Right ventricle myocardium inferior (tissue), 1 donor: ENCODE data around the gene PROK2. TPM values are rescaled to one million over a fixed set of nuclear protein-coding genes. Genes with fewer than 3 reads are reported as not detected.

Source experiments
- ATAC-seq: fragments of 200-7000 bp; cut with Tn5 transposase; one replicate; pipeline ENCODE4 v1.9.1; 2020; ENCODE audit warnings: mild to moderate bottlenecking, moderate library complexity
- DNase-seq: peaks from one replicate; pipeline ENCODE4 v3.0.0; 2021; ENCODE audit errors: missing footprints
- intact Hi-C: fragments of 100-400 bp; cut with DNase I; formaldehyde crosslinking; loops from one replicate; pipeline ENCODE4 v1.11.0; 2022
- total RNA-seq: library from RNA; stranded (reverse); fragmentation: NEBNext Ultra II Directional; extraction: Animal tissue kit (Norgen Biotek cat#: 25700); gene quantifications from one replicate; pipeline ENCODE4 v1.2.1, GENCODE V29; 2021
- donor health status: DM: no; HTN: yes; CAD: no; lungs with severe emphysema.

PROK2 gene
- total RNA-seq, 1 donor from 2014 or later: 0.41 TPM

- ATAC-seq: no peak
- intact Hi-C loops: no loop called here
- no peak for DNase-seq
Measured at GRCh38 chr3:71791634-71792033, 6.7 kb upstream of the PROK2 start.

DNA sequence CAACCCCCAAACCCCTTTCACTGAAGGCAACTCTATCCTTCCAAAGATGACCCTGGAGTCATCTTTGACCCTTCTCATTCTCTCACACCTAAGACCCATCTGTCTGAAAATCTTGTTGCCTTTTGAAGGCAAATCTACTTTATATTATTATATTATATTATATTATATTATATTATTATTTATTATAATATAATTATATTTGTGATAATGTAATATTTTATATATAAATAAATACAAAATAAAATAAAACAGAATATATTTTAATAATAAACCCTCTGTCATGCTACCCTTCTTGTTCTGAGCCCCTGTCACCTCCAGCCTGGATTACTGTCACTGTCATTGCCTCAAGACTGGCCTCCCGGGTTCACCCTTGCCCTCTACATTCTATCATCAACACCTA is 5.0 kb upstream of the PROK2 start:
- DNase-seq: no peak
- intact Hi-C loops: no loop called here

DNA sequence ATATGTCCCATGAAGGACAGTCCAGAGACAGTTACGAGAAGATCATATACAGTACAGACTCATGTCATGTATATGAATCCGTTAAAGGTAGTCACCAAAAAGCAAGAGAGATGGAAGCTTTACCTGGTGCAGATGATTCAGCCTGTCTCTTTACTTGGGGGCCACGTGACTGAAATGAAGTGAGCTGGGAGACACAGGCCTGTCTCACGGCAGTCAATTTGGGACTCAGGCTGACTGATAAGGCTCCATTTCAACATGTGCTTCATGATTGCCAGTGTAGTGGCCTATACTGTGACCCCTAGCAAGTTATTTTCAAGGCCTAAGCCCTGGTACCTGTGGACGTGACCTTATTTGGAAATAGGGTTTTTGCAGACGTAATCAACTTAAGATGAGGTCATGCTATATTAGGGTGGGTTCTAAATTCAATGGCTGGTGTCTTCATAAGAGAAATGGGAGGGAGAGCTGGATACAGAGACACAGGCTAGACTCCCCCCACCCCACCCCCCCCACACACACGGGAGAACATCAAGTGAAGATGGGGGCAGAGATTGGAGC is 3.0 kb upstream of the PROK2 start:
- DNase-seq (no peak), ATAC-seq (no peak)
- intact Hi-C loops: no loop called here

More for the DNA sequence above, 5.0 kb upstream of the PROK2 start:
- no peak for ATAC-seq

GRCh38 chr3:71786551-71786950 is 1.6 kb upstream of the PROK2 start:
- ATAC-seq (no peak), DNase-seq (no peak)
- intact Hi-C loops: no loop called here

- ATAC-seq: no peak
- intact Hi-C loops: no loop called here
Measured at GRCh38 chr3:71786217-71786549, 1.2 kb upstream of the PROK2 start.

GRCh38 chr3:71785532-71786216 is 726 bp upstream of the PROK2 start:
- ATAC-seq (no peak), DNase-seq (no peak)
- intact Hi-C loops: no loop called here

More at GRCh38 chr3:71786217-71786549, 1.2 kb upstream of the PROK2 start:
- DNase-seq: no peak

DNA sequence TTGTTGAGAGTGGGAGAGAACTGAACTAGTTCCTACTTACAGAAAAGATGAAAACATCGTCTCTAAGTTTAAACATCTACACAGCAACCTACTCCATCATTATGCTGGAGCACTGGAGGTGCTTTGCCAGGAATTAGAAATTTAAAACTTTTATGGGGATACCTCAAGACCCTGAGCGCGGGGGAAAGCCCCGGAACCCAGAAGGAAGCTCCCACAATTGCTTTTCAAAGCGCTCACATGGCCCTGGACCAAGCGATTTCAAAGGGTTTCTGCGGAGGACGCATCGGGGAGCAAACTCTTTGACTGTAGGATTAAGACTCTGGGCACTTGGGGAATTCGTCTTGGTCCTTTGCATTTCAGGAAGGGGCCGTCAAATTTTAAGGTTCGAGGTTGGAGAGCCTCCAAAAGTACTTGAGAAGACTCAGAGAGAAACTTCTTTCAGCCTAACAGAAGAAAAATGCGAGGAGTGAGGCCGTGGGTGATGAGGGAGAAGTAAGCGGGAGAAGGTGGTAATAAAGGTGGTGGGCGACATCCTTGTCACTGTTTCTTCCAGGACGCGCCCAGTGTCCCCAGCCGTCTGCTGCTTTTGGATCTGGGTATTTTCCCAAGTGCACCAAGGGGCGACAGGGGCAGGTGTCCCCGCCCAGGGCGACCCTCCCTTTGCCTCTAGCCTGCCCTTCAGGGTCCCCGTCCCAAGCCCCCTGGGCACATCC is 591 bp downstream of the PROK2 start:
- intact Hi-C loops: no loop called here

GRCh38 chr3:71783152-71783551 is 1.8 kb downstream of the PROK2 start:
- ATAC-seq (no peak), DNase-seq (no peak)
- intact Hi-C loops: no loop called here

More for the DNA sequence above, 591 bp downstream of the PROK2 start:
- no peak for ATAC-seq
- peak; percentile 64 for DNase-seq

DNA sequence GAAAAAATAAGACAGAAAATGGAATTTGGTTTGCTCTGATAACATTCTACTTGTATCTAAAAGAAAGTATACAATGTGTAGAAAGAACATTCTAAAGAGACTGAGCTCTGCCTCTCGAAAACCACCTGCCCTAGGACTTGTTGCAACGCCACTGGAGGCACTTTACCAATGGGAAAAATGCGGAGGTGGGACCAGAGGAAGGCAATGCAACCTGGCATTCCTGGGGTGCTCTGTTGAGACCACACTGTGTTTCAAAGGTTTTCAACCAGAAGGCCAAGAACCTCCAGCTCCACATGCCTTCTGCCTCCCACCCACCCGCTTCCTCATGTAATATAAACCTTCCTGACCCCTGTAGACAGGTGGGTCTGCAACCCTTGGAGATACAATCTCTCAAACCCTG is 4.5 kb downstream of the PROK2 start:
- ATAC-seq (no peak), DNase-seq (no peak)
- intact Hi-C loops: no loop called here

DNA sequence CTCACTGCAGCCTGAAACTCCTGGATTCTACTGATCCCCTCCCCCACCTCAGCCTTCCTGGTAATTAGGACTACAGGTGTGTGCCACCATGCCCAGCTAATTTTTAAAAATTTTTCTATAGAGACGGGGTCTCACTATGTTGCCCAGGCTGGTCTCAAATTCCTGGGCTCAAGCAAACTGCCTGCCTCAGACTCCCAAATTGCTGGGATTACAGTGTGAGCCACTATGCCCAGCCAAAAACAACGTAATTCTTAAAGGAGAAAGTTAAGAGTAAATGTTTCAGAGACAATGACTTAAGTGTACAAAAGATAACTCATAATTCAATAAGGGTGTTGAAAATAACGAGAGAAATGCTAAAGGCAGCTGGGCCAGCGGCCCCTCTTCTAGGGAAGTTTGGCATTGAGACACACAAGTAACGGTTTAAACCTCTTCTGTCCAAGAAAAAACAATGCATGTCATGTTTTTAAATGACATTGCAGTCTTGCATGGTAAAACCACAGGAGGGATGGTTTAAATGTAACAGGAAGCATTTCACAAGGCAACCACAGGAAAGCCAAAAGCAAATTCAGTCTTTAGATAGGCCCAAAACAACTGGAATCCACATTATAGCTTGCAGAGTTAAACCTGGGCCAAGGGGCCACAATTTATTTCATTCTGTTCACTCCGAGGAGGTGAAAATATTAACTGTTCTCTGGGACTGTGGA is 5.1 kb downstream of the PROK2 start:
- DNase-seq (no peak), ATAC-seq (no peak)
- intact Hi-C loops: no loop called here

DNA sequence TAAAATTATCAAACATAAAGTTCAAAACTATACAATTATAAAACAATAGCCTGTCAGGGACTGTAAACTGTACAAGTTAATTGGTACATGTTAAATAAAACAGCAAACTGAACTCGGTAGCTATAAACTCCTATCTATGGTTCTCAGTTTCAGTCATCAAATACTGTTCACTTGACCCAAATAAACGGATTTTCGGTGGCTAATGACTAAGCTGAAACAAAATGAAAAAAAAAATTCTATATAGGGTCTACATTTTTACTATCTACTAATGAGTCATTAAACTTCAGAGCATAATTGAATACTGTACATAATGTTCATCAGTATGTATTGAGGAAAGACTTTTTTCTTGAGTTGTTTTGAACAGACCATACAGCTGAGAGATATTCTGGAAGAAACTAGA is 6.6 kb downstream of the PROK2 start:
- DNase-seq: no peak
- intact Hi-C loops: no loop called here
- no peak for ATAC-seq

DNA sequence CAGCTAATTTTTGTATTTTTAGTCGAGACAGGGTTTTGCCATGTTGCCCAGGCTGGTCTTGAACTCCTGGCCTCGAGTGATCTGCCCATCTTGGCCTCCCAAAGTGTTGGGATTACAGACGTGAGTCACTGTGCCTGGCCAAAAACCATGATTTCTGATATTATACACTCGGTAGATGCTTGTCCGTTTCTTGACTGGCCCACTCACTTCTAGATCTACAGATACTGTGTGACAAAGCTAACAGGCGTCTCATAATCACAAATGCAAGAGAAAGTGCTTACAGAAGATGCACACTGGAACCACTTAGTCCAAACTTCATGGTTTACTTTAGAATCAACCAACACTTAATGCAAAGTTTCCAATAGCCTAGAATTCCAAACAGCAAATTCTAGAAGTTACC is 8.4 kb downstream of the PROK2 start:
- intact Hi-C loops: no loop called here
- no peak for DNase-seq
- ATAC-seq: no peak

- ATAC-seq (no peak), DNase-seq (no peak)
- intact Hi-C loops: no loop called here
Measured at GRCh38 chr3:71771884-71772283, 13.1 kb downstream of the PROK2 start.

DNA sequence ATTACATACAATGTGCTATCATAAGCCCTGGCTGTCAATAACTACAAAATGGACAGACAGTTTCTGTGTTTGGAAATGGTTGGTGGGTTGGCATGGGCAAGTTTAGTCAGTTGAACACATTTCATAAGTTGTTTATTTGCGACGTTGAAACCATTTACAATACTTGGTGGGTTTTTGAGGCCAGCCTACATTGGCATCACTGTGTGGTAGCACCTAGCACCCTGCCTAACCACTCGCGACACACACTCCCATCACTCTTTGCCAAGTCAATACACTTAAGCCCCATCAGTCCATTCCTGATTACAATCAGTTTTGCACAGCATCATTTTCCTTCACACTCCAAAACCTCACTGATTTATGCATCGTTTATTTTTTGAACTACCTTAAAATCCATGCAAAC is 13.8 kb downstream of the PROK2 start:
- DNase-seq: no peak
- no peak for ATAC-seq
- intact Hi-C loops: no loop called here

DNA sequence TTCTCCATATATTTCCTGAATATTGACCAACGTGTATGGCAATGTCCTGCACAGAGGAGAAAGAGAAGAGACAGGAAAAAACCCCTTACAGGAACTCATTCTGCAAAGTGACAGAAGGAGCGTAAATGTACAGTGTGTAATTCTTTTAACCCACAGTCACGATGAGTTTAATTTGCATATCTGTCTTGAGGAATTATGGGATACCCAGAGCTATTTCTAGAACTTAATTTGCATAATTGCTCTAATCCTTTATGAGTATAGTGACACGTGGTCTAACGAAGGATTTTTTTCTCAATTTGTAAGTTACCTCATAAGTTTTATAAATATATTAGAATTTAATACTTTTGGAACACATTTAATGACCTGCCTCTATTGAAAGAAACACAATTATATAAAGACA is 21.5 kb downstream of the PROK2 start:
- ATAC-seq (no peak), DNase-seq (no peak)
- intact Hi-C loops: no loop called here

- DNase-seq (no peak), ATAC-seq (no peak)
- intact Hi-C loops: no loop called here
Measured at GRCh38 chr3:71760140-71760539, 24.8 kb downstream of the PROK2 start.

GRCh38 chr3:71759401-71759800 is 25.5 kb downstream of the PROK2 start:
- ATAC-seq: no peak
- intact Hi-C loops: no loop called here
- DNase-seq: no peak

DNA sequence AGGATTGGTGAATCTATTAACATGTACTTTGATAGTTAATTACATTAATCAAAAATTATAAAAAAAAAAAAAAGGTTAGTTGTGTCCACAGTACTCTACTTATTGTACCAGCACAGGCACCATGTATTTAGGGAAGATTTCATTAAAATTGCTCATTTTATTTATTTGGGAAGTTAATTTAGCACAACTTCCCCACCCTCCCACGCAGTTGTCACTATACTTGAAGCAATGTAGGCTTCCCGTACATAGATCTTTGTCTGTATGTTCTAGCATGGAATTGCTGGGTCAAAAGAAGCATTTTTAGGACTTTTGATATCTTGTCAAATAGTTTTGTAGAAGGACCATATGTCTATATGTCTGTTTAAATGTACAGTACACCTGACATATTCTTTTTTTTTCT is 26.9 kb downstream of the PROK2 start:
- ATAC-seq (no peak), DNase-seq (no peak)
- intact Hi-C loops: no loop called here

DNA sequence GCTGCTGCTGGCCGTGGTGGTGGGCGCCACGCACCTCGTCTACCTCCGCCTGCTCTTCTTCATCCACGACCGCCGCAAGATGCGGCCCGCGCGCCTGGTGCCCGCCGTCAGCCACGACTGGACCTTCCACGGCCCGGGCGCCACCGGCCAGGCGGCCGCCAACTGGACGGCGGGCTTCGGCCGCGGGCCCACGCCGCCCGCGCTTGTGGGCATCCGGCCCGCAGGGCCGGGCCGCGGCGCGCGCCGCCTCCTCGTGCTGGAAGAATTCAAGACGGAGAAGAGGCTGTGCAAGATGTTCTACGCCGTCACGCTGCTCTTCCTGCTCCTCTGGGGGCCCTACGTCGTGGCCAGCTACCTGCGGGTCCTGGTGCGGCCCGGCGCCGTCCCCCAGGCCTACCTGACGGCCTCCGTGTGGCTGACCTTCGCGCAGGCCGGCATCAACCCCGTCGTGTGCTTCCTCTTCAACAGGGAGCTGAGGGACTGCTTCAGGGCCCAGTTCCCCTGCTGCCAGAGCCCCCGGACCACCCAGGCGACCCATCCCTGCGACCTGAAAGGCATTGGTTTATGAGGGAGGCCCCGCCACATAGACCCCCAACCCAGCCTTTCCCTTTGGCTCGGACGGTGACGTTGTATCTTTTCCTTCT is 30.2 kb downstream of the PROK2 start:
- no peak for ATAC-seq
- intact Hi-C loops: no loop called here
- DNase-seq: peak; percentile 71
